SK-MEL-5 (cell line): ENCODE data around the gene CLN5. TPM values are rescaled to one million over a fixed set of nuclear protein-coding genes. Genes with fewer than 3 reads are reported as not detected.

ENCODE experiments used
- DNase-seq: peaks from one replicate; pipeline ENCODE4 v3.0.0-alpha.2; 2016; ENCODE audit warnings: low read depth, low spot score
- in situ Hi-C: cut with HindIII; loops from 2 replicates; pipeline ENCODE4 v1.10.0; 2016; ENCODE audit warnings: low sequenced_read_pairs, high pct_unique_total_duplicates, low pct_unique_long_range_greater_than_20kb
- total RNA-seq: library from RNA; depleted of rRNA; stranded (reverse); fragments of >200 nt; shearing (Covaris generic); gene quantifications from 2 replicates; pipeline ENCODE4 v1.2.3, GENCODE V29; 2014; rRNA removed

Gene CLN5
- total RNA-seq, 1 experiment from 2014 or later, result 74.6 TPM

DNA sequence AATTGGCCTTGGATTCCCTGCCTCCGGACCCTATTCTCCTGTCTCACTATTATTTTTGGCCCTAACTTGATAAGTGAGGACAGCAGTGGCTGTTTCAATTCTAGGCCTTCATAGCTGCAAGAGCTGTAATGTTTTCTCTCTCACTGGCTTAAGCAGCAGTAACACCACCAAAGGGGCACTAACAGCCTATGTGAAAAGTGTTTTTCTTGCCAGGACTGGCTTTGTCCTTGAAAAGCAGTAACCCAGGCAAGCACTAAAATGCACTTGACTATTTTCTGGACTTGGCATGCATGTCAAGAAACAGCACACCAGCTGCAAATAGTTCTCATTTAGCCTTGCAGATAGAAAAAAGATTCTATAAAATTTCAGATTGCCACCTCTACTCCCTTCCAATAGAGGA, 44.4 kb downstream of the CLN5 start:
- in situ Hi-C loops, result no loop called here
- DNase-seq, result no peak

DNA sequence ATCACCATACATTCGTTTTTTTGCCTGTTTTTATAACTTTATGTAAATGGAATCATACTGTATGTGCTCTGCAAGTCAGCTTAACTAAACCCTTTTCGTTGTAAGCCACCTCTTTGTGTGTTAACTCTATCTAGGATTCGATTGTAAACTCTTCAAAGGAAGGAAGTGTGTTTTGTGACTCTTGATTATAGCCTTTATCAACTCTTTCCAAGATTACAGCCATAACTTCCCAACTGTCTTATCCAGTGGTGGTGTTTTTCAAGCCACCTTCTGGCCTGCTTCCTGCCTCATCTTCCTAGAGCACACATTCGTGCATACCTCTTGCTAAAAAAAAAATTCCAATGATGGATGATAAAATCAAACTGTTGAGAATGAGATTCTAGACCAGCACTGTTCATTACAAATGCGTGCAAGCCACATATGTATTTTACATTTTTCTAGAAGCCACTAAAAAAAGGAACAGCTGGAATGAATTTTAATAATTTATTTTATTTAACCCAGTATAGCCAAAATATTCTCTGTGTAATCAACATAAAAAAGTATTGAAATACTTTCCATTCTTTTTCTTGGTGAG, 47.1 kb downstream of the CLN5 start:
- in situ Hi-C loops, result no loop called here
- no peak for DNase-seq

DNA sequence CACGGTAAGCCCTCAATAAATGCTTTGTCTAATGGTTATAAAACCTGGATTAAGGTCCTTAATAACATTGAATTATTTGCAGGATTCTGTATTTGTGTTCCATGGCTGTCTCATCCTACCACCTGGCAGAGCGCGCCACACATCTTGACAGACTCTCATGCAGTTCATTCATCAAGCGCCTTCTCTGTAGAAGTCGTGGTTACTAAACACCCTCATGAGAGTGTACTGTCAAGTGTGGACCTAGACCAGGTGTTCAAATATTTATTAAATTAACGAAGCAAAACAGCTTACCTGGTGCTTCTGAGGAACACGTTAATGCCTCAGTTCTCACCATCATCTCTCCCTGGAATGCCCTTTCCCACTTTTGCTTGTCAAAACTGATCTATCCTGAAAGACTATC, 48.2 kb downstream of the CLN5 start:
- in situ Hi-C loops, result no loop called here
- DNase-seq, result no peak

DNA sequence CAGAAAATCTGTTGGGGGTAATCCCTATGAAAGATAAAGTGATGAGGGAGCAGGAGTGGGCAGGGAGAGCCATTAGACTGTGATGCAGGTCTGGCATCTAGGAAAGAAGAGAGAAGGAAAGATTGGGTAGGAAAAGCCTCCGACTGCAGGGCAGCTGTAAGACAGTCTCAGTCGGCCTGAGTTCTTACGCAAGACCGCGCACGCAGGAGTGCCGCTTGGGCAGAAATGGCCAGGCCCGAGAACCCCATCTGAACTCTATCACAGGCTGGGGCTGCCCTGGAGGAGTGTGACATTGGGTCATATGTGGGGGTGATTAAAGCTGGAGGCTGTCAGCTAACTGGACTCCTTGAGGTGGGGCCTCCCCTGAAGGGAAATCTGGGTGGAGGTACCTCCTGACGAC, 49.0 kb downstream of the CLN5 start:
- no peak for DNase-seq
- in situ Hi-C loops, result no loop called here

DNA sequence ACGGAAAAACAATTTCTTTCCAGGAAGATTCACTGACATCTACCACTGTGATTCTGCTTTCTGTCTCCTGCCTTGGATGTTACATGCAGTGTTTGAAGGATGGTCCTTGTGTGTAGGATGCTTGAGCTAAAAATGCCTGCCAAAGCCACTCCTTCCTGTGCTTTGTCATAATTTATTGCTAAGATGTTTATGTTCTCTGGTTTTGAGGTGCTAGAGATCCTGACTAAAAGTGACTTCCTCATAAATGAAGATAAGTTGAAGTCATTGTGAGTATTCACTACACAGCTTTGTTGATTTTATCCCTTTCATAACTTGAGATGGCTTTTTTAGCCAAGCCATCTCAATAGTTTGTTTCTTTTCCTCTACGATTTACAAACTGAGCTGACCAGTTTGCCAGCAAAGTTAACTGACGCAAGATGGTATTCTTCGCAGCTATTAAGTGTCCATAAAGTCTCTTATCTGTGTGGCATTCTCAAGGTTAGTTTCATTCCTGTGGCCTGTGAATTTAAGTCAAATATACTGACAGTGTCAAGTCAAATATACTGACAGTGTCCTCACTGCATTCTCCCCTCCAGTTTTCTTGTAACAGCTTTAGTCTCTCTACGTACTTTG, 50.8 kb downstream of the CLN5 start:
- in situ Hi-C loops, result no loop called here

DNA sequence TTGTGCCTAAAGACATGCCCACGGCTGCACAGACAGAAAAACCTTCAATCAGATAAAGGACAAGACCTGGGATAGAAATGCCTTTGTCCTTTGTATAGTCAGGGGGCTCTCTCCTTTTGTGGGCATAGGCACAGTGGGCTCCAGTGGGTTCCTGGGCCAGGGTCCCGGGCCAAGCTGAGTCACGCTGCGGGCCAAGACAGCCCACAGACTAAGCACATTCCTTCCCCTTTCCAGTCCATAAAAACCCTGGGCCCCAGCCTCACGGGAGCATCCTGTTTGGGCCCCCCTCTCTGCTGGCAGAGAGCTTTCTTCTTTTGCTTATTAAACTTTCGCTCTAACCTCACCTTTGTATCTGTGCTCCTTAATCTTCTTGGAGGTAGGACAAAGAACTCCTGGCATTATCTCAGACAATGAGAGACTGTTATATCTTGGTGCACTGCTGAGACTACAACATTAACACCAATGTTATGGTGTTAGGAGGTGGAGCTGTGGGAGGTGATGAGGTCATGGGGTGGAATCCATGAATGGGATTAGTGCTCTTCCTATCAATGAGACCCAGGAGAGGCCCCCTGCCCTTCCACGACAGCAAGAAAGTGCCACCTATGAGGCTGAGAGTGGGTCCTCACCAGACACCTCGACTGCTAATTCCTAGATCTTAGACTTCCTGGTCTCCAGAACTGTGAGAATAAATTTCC, 55.9 kb downstream of the CLN5 start:
- no peak for DNase-seq
- in situ Hi-C loops, result no loop called here

More for the DNA sequence above, 50.8 kb downstream of the CLN5 start:
- DNase-seq, result no peak

DNA sequence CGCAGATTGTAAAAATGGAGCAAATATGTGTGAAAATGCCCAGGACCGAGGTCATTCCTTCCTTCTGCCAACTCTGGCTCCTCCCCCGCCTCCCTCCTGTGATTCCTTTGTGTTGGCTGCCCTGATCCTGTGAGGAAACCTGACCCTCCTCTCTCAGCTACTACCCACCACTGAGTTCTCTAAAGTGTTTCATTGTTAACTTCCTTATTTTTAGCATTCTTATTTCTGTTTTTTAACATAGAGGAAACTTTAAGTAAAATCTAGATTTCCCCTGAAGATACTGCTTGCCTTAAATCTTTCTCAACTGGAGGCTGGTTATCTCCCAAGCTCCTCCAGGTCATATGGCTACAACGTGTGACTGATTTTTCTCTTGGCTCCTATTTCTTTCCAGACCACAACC, 56.8 kb downstream of the CLN5 start:
- in situ Hi-C loops, result no loop called here
- DNase-seq, result peak; percentile 17

- in situ Hi-C loops, result no loop called here
- DNase-seq, result no peak
Measured at GRCh38 chr13:77053192-77053591, 61.3 kb downstream of the CLN5 start.

Other genes with a start within 250 kb of the CLN5 start
- gene KCTD12, start 105.7 kb upstream of the CLN5 start, total RNA-seq, result 5.4 and 7.3 TPM in 2 replicates
- gene ACOD1, start 43.6 kb upstream of the CLN5 start, total RNA-seq, result not detected in 2 replicates
- 32.0 and 36.4 TPM in 2 replicates for gene FBXL3, start 35.1 kb downstream of the CLN5 start, total RNA-seq